HepG2 (cell line): ENCODE measurements around the gene SMTNL1. TPM values are rescaled to one million over a fixed set of nuclear protein-coding genes. Genes with fewer than 3 reads are reported as not detected.

Experiments
- AGO2 ChIP-seq: fragments of 200-400 bp; formaldehyde crosslinking; optimal IDR thresholded peaks from 2 replicates; pipeline ENCODE3; 2017; ENCODE audit warnings: mild to moderate bottlenecking, low read depth, low read length, moderate library complexity
- ARID4A ChIP-seq: sonication (generic); formaldehyde crosslinking; IDR thresholded peaks from 2 replicates; pipeline ENCODE4 v1.5.0; 2020; ENCODE audit warnings: mild to moderate bottlenecking, missing genetic modification reagents, borderline replicate concordance
- CAMTA2 ChIP-seq: sonication (generic); formaldehyde crosslinking; IDR thresholded peaks from 2 replicates; pipeline ENCODE4 v1.4.0; 2020; ENCODE audit warnings: mild to moderate bottlenecking, missing genetic modification reagents, borderline replicate concordance
- FOXC1 ChIP-seq: sonication (generic); formaldehyde crosslinking; IDR thresholded peaks from 2 replicates; pipeline ENCODE4 v1.8.0; 2022; ENCODE audit warnings: mild to moderate bottlenecking, missing genetic modification reagents, borderline replicate concordance
- GTF3A ChIP-seq: sonication (generic); formaldehyde crosslinking; conservative IDR thresholded peaks from 2 replicates; pipeline ENCODE4 v1.4.0; 2020; ENCODE audit warnings: mild to moderate bottlenecking, missing genetic modification reagents
- GZF1 ChIP-seq: sonication (generic); formaldehyde crosslinking; IDR thresholded peaks from 2 replicates; pipeline ENCODE4 v1.5.1; 2020; ENCODE audit warnings: mild to moderate bottlenecking, missing genetic modification reagents
- KDM5B ChIP-seq: sonication (generic); formaldehyde crosslinking; IDR thresholded peaks from 2 replicates; pipeline ENCODE4 v1.4.0; 2020; ENCODE audit warnings: missing genetic modification reagents, mild to moderate bottlenecking, borderline replicate concordance
- NBN ChIP-seq: fragments of 450-650 bp; conservative IDR thresholded peaks from 2 replicates; pipeline ENCODE4 v1.6.1; 2017
- SETDB1 ChIP-seq: sonication (generic); formaldehyde crosslinking; IDR thresholded peaks from 2 replicates; pipeline ENCODE4 v1.5.1; 2020; ENCODE audit warnings: missing genetic modification reagents, mild to moderate bottlenecking, borderline replicate concordance
- SOX13 ChIP-seq, 3 experiments: fragments of 450-650 bp in 1 of 3; sonication (generic) in 1 of 3; formaldehyde crosslinking in 1 of 3; IDR thresholded peaks in 2 of 3; conservative IDR thresholded peaks in 1 of 3; 2 replicates each; pipeline versions ENCODE4 v1.5.0 to v1.6.1; 2016 to 2020; ENCODE audit warnings: antibody characterized with exemption in 1 of 3, mild to moderate bottlenecking in 1 of 3, missing compliant biosample characterization in 1 of 3, missing genetic modification reagents in 1 of 3, moderate library complexity in 1 of 3
- SP140L ChIP-seq: sonication (generic); formaldehyde crosslinking; IDR thresholded peaks from 2 replicates; pipeline ENCODE4 v1.4.0; 2020; ENCODE audit warnings: missing genetic modification reagents, borderline replicate concordance
- SRF ChIP-seq: IDR thresholded peaks from 2 replicates; pipeline ENCODE4 v1.6.1; 2011; ENCODE audit warnings: mild to moderate bottlenecking, low read depth, low read length, moderate library complexity
- TBL1XR1 ChIP-seq: fragments of 150-350 bp; IDR thresholded peaks from 2 replicates; pipeline ENCODE4 v1.6.1; 2014; ENCODE audit warnings: borderline replicate concordance, low read length; ENCODE audit not compliant: partially characterized antibody
- THRA ChIP-seq: sonication (generic); formaldehyde crosslinking; IDR thresholded peaks from 2 replicates; pipeline ENCODE4 v1.4.0; 2020; ENCODE audit warnings: missing genetic modification reagents, borderline replicate concordance
- XRCC5 ChIP-seq: fragments of 200-400 bp; formaldehyde crosslinking; optimal IDR thresholded peaks from 2 replicates; pipeline ENCODE3; 2017; ENCODE audit warnings: mild to moderate bottlenecking, low read length
- ZBTB44 ChIP-seq: sonication (generic); formaldehyde crosslinking; IDR thresholded peaks from 2 replicates; pipeline ENCODE4 v1.4.0; 2020; ENCODE audit warnings: missing genetic modification reagents
- ZNF230 ChIP-seq: sonication (generic); formaldehyde crosslinking; IDR thresholded peaks from 2 replicates; pipeline ENCODE4 v1.4.0; 2020; ENCODE audit warnings: mild to moderate bottlenecking, missing genetic modification reagents
- ZNF512 ChIP-seq: sonication (generic); formaldehyde crosslinking; IDR thresholded peaks from 2 replicates; pipeline ENCODE4 v1.4.0; 2020; ENCODE audit warnings: mild to moderate bottlenecking, missing genetic modification reagents
- polyA plus RNA-seq, 8 experiments: library from polyadenylated mRNA; depleted of rRNA in 3 of 8; stranded (reverse) in 7 of 8; unstranded in 1 of 8; fragments of >200 nt; fragmentation: Illumina TruSeq in 4 of 8; extraction: Trizol in 4 of 8; gene quantifications; 2 replicates each; pipeline versions ENCODE4 v1.2.1 to v1.2.3, GENCODE V29; 2011 to 2016; ENCODE audit warnings: low read depth in 4 of 8, missing spikeins in 1 of 8, mixed read lengths in 1 of 8; ENCODE audit not compliant: insufficient read depth in 1 of 8
- total RNA-seq, 5 experiments: library from RNA; depleted of rRNA; stranded (reverse); fragments of >200 nt; fragmentation: Illumina TruSeq; extraction: Trizol; gene quantifications; 2 replicates each; pipeline ENCODE4 v1.2.3, GENCODE V29; 2016; ENCODE audit warnings: low read depth in 1 of 5

The SMTNL1 gene
- total and polyA plus RNA-seq, 2 of the 13 experiments (the other 11 are each of a cell fraction or from before 2014, with no cell fraction given): 0.04 TPM; not detected in 1

GRCh38 chr11:57502870-57503269 is 34.5 kb upstream of the SMTNL1 start (continued):
- TF ChIP-seq ARID4A (CRISPR knock-in tag) (peak; percentile 40; the same call in 1 of the 2 replicates), SOX13 (IDR thresholded peaks at IDR 0.05) (peak; percentile 62; the same call in 1 of the 2 replicates), SOX13 (CRISPR knock-in tag; conservative IDR thresholded peaks at IDR 0.05 in 1 of 2, IDR thresholded peaks at IDR 0.05 in 1 of 2) (peak in 1 of 2 experiments; percentile 93; a peak in 2 of 4 replicates), SETDB1 (CRISPR knock-in tag) (no peak), AGO2 (no peak), GTF3A (CRISPR knock-in tag) (no peak), FOXC1 (CRISPR knock-in tag) (no peak), ZNF230 (CRISPR knock-in tag) (no peak), THRA (peak; percentile 73; the same call in 1 of the 2 replicates), GZF1 (no peak), XRCC5 (no peak), SP140L (no peak), CAMTA2 (CRISPR knock-in tag) (no peak), KDM5B (no peak), ZNF512 (CRISPR knock-in tag) (no peak), TBL1XR1 (no peak), ZBTB44 (CRISPR knock-in tag) (no peak), NBN (no peak), SRF (no peak)
